BJ (cell line): Measurements from ENCODE around the gene FUOM. TPM values are rescaled to one million over a fixed set of nuclear protein-coding genes. Genes with fewer than 3 reads are reported as not detected.

Source experiments
- CTCF ChIA-PET: fragments of 350-600 bp; formaldehyde crosslinking; extraction: SDS; loops from one replicate; lab custom pipeline; 2021; ENCODE audit warnings: antibody characterized with exemption, inconsistent platforms; lab: Yijun Ruan, JAX
- POLR2A ChIA-PET: fragments of 300-600 bp; sonication (Branson Sonifier 250); formaldehyde crosslinking; extraction: SDS; loops from one replicate; lab custom pipeline; 2021; ENCODE audit warnings: antibody characterized with exemption; lab: Charles Lee
- DNase-seq: peaks from one replicate; pipeline ENCODE4 v3.0.0-alpha.2; 2011; ENCODE audit warnings: low read depth
- H3K27me3 ChIP-seq: 2 replicates; pipeline ENCODE4 v1.6.0; 2011; ENCODE audit warnings: low read length; ENCODE audit not compliant: control insufficient read depth, insufficient read depth
- H3K36me3 ChIP-seq: 2 replicates; pipeline ENCODE4 v1.5.1; 2011; ENCODE audit warnings: low read length; ENCODE audit not compliant: control insufficient read depth, insufficient read depth
- H3K4me3 ChIP-seq: 2 replicates; pipeline ENCODE4 v1.5.1; 2011; ENCODE audit warnings: low read depth, mild to moderate bottlenecking, control low read depth, low read length
- CTCF ChIP-seq: IDR thresholded peaks from 2 replicates; pipeline ENCODE4 v1.5.1; 2011; ENCODE audit warnings: low read depth, mild to moderate bottlenecking, control low read depth, inconsistent platforms, low read length, moderate library complexity; ENCODE audit not compliant: insufficient read depth
- polyA plus RNA-seq: library from polyadenylated mRNA; depleted of rRNA; stranded (reverse); fragments of >200 nt; gene quantifications from 2 replicates; pipeline ENCODE4 v1.2.3, GENCODE V29; 2011

FUOM gene
- polyA plus RNA-seq, 1 experiment, result 49.8 TPM

- no peak for TF ChIP-seq CTCF
- Histone ChIP-seq H3K27me3 (no peaks in the 10 kb centered on the region), H3K36me3 (peaks cover 19% of the 10 kb centered on the region), H3K4me3 (no peak overlapping the region)
- no peak for DNase-seq
- CTCF ChIA-PET, result no interaction called here
- POLR2A ChIA-PET, result no interaction called here
Measured at GRCh38 chr10:133312016-133312768, 45.6 kb downstream of the FUOM start.

GRCh38 chr10:133311570-133311969 lies 46.2 kb downstream of the FUOM start:
- ChIA-PET CTCF (no interaction called here), POLR2A (no interaction called here)
- no peak for TF ChIP-seq CTCF
- no peak overlapping the region for H3K4me3 ChIP-seq
- no peaks in the 10 kb centered on the region for H3K27me3 ChIP-seq
- no peak for DNase-seq
- peaks cover 19% of the 10 kb centered on the region for H3K36me3 ChIP-seq

DNA sequence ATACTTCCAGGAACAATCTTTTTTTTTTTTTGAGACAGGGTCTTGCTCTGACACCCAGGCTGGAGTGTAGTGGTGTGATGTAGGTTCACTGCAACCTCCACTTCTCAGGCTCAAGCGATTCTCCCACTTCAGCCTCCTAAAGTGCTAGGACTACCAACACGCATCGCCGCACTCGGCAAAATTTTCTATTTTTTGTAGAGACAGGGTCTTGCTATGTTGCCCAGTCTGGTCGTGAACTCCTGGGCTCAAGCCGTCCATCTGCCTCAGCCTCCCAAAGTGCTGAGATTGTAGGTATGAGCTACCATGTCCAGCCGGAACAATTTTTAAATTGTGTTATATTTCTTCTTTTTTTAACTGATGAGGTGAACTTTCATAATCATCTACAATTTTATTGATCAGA lies 47.0 kb downstream of the FUOM start:
- no peak for DNase-seq
- TF ChIP-seq CTCF, result no peak
- Histone ChIP-seq H3K27me3 (no peaks in the 10 kb centered on the region), H3K36me3 (peaks cover 19% of the 10 kb centered on the region), H3K4me3 (no peak overlapping the region)
- POLR2A ChIA-PET, result no interaction called here
- CTCF ChIA-PET, result interaction anchor here (0.6 to 1.0 kb wide), 3 partner anchors 8 to 263 kb away, joined by 3 read pairs; no protein-coding TSS in a partner anchor

DNA sequence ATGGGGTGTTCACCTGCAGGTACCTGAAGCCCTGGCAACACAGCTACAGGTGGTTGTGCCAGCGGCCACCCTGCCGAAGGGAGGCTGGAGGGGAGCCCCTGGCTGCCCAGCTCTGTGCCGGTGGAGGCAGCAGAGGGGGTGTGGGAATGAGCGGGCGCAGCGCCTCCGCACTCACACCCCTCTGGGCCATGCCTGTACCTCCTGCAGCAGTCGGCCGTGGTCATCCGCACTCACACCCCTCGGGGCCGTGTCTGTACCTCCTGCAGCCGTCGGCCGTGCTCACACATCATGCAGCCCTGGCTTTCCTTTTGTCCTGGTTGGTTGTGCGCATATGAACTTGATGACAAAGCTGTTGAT lies 47.4 kb downstream of the FUOM start:
- H3K36me3 ChIP-seq, result peaks cover 19% of the 10 kb centered on the region
- H3K4me3 ChIP-seq, result no peak overlapping the region
- ChIA-PET CTCF (interaction anchor here (0.6 to 1.0 kb wide), 3 partner anchors 9 to 263 kb away, joined by 3 read pairs; no protein-coding TSS in a partner anchor), POLR2A (no interaction called here)
- TF ChIP-seq CTCF, result no peak
- no peak for DNase-seq
- H3K27me3 ChIP-seq, result no peaks in the 10 kb centered on the region

GRCh38 chr10:133309720-133310398 lies 48.0 kb downstream of the FUOM start:
- Histone ChIP-seq H3K27me3 (no peaks in the 10 kb centered on the region), H3K4me3 (no peak overlapping the region), H3K36me3 (peaks cover 19% of the 10 kb centered on the region)
- ChIA-PET CTCF (interaction anchor here (0.6 to 1.0 kb wide), 3 partner anchors 9 to 263 kb away, joined by 3 read pairs; no protein-coding TSS in a partner anchor), POLR2A (no interaction called here)
- TF ChIP-seq CTCF, result no peak
- no peak for DNase-seq
